Measurements from ENCODE around the gene SCN4A.
"Not testable (repeated sequence)": the region's sequence is repeated elsewhere in the genome, so short reads cannot be mapped to it uniquely, and the experiment has no call there.

Gene SCN4A

DNA sequence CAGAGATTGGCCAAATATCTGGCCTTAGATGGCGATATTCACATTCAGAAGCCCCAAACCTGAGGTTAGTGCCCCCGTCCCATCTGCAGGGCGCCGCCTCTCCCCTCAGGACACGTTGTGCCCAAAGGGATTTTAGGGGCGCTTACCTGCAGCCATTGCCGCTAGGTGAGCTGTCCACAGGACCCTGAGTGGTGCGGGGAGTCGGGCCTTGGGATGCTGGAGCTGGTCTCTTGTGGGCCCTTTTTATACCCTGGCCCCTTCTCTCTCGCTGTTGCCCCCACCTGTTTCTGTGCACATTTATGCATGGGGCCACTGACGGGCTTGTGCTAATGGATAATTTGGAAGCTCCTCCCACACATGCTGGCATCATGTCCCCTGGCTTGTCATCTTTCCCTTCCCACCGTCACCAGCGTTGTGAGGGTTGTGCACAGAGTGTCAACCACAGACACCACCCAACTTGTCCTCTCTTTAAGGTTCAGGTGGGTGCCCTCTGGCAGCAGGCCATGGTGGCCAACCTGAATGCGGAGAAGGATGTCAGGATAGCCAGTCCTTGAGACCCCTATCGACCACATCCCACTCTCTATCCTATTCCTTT lies 61.6 kb downstream of the SCN4A start, which contains the start of gene CSHL1:
Gene CSHL1 (minus strand): TSS at position 218 of the 595 bp plus-strand sequence. CDS start 62 bp downstream, at position 156.
- no peak for DNase-seq

DNA sequence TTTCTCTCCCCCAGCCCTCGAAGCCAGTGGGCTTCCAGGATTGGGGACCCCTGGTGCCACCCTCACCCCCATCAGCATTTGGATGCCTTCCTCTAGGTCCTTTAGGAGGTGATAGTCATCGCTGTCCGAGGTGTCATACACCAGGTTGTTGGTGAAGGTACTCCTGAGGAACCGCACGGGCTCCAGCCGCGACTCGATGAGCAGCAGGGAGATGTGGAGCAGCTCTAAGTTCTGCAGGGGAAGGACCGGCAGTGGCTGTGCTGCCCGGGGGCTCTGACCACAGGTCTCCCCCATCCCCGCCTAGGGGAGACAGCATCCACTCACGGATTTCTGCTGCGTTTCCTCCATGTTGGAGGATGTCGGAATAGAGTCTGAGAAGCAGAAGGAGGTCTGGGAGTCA lies 62.6 kb downstream of the SCN4A start:
- no peak for DNase-seq

DNA sequence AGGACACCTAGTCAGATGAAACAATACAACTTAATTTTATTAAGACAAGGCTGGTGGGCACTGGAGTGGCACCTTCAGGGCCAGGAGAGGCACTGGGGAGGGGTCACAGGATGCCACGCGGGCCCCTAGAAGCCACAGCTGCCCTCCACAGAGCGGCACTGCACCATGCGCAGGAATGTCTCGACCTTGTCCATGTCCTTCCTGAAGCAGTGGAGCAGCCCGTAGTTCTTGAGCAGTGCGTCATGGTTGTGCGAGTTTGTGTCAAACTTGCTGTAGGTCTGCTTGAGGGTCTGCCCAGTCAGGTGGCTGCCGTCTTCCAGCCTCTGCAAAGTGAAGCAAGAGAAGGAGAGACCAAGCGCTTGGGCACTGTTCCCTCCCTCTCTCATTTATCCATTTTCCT lies 63.1 kb downstream of the SCN4A start:
- not testable (repeated sequence) for DNase-seq

DNA sequence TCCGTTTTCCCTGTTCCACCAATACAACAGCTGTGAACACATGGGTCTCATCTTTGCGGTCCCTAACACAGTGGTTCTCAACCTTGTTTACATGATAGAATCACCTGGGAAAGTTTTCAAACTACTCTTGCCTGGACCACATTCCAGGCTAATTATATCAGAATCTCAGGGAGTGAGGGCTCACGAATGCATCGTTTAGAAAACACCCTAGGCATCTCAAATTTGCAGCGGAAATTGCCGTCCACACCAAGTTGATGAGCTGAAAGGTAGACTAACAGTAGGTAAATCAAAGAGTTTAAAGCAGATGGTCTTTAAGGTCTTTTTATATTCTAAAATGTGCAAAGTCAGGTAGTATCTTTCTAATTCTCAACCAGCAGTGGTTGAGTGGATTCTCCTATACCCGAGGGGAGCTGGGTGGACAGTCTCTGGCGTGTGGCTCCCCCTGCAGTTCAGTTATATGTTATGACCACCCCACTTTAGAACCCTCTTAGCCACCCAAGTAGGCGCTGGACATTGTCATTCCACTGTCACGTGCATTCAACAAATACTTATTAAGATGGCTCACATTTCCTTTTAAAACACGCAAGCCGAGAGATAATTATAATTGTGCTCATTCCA lies 65.4 kb downstream of the SCN4A start:
- not testable (repeated sequence) for DNase-seq

DNA sequence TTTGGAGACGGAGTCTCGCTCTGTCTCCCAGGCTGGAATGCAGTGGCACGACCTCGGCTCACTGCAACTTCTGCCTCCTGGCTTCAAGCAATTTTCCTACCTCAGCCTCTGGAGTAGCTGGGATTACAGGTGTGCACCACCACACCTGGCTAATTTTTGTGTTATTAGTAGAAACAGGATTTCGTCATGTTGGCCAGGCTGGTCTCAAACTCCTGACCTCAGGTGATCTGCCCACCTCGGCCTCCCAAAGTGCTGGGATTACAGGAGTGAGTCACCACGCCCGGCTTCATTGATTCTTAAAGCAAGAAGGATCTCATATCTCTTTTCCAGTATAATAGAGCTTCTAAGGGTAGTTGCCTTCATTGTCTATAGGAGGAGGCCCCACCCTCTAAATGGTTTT lies 67.9 kb downstream of the SCN4A start:
- not testable (repeated sequence) for DNase-seq

DNA sequence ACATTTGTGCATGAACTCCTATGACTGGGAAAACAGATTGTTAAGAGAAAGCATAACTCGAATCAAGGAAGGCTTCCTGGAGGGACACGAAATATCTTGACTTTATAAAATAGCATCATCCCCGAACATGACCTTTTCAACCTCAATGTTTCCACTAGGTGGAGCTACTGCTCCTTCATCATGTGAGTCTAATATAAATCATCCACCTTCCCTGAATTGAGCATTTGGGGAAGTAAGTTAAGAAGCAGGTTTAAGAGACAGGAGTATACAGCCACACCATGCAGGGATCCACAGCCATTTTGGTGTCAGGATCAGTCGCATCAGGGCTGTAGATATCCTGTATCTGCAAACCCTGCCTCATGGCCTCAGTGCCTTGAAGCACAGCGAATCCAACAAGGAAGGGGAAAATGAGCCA lies 68.9 kb downstream of the SCN4A start:
- DNase-seq, result not testable (repeated sequence)

DNA sequence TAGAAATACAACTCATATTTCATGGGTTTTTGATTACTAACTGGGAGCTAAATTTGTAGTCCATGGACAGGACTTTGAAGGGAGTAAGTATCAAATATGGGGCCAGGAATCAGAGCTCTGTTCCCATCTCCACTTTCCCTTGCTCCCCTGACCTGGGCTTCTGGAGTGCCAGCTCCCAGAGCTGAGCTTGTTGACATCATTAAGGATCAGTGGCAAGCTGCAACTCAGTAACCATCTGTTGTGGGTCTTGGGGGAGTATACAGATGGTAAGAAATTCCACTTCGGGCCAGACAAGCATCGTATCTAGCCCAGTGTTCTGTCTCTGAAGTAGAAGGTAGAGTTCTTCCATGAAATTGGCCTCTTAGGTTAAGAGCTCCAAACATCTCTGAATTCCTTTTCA lies 70.7 kb downstream of the SCN4A start:
- not testable (repeated sequence) for DNase-seq

DNA sequence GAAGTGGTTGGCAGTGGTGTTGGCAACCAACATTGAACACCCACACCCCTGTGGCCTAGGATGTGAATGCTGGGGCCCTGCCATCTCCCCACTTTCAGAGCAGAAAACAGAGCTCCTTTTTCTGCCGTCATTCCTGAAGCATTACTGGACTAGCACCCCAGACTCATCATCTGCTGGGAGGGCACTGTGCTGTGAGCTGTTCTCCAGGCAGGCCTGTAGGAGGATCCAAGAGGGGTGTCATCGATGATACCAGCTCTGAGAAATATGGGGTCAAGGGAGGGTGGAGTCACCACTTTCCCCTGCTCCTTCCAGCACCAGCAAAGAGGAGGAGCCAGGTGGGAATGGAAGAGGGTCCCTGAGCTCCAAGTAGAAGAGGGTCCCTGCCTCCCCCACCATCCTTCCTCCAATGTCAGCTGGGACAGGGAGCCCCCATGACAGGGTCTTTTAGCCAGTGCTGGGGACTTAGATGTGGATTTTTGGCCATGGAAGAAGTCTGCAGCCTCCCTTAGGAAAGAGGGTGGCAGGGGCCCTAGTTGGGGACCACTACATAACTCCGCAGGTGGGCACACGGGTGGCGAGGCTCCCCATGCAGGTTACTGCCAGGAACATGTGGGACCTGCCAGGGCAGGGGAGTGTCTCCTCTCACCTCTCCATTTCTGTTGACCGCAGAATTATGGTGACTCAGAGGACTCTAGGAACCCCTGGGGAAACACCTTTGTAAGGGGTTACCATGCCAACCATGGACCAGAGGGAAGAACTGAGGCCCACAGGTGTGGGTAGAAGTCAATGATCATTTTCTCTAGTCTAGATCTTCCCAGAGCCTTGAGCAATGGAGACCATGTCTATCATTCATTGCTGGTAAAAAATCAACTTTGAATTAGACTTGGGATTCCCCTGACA lies 73.6 kb downstream of the SCN4A start:
- not testable (repeated sequence) for DNase-seq

DNA sequence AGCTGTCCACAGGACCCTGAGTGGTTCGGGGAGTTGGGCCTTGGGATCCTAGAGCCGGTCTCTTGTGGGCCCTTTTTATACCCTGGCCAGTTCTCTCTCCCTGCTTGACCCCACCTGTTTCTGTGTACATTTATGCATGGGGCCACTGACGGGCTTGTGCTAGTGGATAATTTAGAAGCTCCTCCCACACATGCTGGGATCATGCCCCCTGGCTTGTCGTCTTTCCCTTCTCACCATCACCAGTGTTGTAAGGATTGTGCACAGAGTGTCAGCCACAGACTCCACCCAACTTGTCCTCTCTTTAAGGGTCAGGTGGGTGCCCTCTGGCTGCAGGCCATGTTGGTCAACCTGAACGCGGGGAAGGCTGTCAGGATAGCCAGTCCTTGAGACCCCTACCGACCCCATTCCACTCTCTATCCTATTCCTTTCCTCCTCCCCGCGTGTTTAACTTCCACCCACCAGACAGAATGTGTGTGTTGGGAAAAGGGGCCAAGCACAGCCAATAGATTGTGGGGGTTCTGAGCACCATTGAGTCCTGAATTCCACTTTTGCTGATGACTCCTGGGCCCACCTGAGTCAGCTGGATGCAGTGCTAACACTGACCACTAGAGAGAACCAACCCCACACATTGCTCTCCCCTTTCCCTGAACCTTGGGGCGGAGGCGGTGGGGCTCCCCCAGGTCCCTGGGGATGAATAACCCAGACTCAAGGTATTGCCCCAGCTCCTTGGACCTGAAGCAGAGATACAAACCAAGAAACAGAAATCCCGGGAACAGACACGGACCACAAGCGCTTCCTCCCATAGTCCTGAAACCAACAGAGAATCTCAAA lies 76.0 kb downstream of the SCN4A start, which contains the start of gene CSH1:
Gene CSH1 (minus strand): TSS at position 51 of the 831 bp plus-strand sequence. CDS start 63 bp downstream, outside the sequence.
- DNase-seq, result not testable (repeated sequence)

DNA sequence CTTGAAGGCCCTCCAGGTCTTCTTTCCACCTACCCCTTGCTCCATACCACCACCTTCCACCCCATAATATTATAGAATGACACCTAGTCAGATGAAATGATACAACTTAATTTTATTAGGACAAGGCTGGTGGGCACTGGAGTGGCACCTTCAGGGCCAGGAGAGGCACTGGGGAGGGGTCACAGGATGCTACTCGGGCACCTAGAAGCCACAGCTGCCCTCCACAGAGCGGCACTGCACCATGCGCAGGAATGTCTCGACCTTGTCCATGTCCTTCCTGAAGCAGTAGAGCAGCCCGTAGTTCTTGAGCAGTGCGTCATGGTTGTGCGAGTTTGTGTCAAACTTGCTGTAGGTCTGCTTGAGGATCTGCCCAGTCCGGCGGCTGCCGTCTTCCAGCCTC lies 77.9 kb downstream of the SCN4A start:
- not testable (repeated sequence) for DNase-seq

DNA sequence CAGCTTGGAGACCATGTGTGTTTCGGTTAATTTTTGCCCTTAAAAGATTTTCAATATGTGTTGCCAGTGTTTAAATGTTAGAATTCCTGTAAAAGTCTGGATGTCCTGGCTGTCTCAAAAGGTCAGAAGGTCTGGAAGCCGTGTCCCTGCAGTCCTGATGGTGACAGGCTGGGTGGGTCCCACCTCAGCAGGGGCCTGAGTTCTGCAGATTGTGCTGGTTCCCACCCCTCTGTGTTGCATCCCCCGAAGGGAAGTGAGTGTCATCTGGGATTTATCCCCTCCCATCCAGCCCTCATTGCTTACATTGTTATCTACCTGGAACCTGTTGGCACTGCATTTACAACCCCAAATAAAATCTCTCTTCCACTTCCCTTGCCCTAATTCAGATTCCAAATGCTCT lies 78.7 kb downstream of the SCN4A start:
- DNase-seq, result not testable (repeated sequence)

DNA sequence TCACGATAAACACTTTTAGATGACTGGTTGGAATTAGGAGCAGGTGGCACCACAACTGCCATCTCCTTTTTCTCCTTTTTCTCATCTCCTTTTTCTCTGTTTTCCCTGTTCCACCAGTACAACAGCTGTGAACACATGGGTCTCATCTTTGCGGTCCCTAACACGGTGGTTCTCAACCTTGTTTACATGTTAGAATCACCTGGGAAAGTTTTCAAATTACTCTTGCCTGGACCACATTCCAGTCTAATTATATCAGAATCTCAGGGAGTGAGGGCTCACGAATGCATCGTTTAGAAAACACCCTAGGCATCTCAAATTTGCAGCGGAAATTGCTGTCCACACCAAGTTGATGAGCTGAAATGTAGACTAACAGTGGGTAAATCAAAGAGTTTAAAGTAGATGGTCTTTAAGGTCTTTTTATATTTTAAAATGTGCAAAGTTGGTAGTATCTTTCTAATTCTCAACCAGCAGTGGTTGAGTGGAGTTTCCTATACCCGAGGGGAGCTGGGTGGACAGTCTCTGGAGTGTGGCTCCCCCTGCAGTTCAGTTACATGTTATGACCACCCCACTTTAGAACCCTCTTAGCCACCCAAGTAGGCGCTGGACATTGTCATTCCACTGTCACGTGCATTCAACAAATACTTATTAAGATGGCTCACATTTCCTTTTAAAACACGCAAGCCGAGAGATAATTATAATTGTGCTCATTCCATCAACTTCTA lies 80.2 kb downstream of the SCN4A start:
- DNase-seq, result not testable (repeated sequence)

DNA sequence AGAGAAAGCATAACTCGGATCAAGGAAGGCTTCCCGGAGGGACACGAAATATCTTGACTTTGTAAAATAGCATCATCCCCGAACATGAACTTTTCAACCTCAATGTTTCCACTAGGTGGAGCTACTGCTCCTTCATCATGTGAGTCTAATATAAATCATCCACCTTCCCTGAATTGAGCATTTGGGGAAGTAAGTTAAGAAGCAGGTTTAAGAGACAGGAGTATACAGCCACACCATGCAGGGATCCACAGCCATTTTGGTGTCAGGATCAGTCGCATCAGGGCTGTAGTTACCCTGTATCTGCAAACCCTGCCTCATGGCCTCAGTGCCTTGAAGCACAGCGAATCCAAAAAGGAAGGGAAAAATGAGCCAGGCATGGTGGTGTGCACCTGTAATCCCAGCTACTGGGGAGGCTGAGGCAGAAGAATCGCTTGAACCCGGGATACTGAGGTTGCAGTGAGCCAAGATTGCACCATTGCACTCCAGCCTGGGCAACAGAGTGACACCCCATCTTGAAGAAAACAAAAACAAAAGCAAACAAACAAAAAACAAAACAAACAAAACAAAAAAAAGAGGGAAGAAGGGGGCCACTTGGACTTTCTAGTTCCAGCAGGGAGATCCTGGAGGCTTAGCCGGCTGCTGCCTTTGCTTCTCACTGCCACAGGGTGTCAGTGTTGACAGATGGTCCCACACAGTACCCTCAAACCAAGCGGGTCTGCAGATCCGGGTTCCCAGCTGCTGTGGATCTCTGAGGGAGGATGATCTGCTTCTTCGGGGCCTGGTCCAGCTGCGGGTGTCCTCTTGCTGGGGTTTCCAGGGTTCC lies 83.5 kb downstream of the SCN4A start:
- DNase-seq, result not testable (repeated sequence)
